NT2/D1 (cell line): ENCODE data around the gene LAG3.

Experiments used
- DNase-seq: peaks from one replicate; pipeline ENCODE4 v3.0.0-alpha.2; 2011; ENCODE audit warnings: low read depth, low spot score
- H3K27me3 ChIP-seq: 2 replicates; pipeline ENCODE4 v1.6.0; 2011; ENCODE audit warnings: mild to moderate bottlenecking; ENCODE audit not compliant: insufficient read length, insufficient read depth
- H3K36me3 ChIP-seq: 2 replicates; pipeline ENCODE4 v1.6.1; 2011; ENCODE audit warnings: mild to moderate bottlenecking, low read length, mixed read lengths; ENCODE audit not compliant: insufficient read depth, insufficient read length
- H3K4me1 ChIP-seq: 2 replicates; pipeline ENCODE4 v1.5.1; 2011; ENCODE audit not compliant: insufficient read depth, insufficient read length
- H3K4me3 ChIP-seq: 2 replicates; pipeline ENCODE4 v1.5.1; 2011; ENCODE audit warnings: low read depth; ENCODE audit not compliant: insufficient read length
- H3K9ac ChIP-seq: 2 replicates; pipeline ENCODE4 v1.6.0; 2011; ENCODE audit warnings: low read depth; ENCODE audit not compliant: insufficient read length
- H3K9me3 ChIP-seq: 2 replicates; pipeline ENCODE4 v1.5.1; 2011; ENCODE audit warnings: mild to moderate bottlenecking, low read length; ENCODE audit not compliant: insufficient read depth
- SUZ12 ChIP-seq: IDR thresholded peaks from 2 replicates; pipeline ENCODE4 v1.6.1; 2011; ENCODE audit not compliant: insufficient read length, insufficient read depth; ENCODE audit errors: extremely low read depth
- YY1 ChIP-seq: IDR thresholded peaks from 2 replicates; pipeline ENCODE4 v1.6.1; 2011; ENCODE audit not compliant: insufficient read length, insufficient read depth
- ZNF274 ChIP-seq: IDR thresholded peaks from 2 replicates; pipeline ENCODE4 v1.6.1; 2011; ENCODE audit warnings: mild to moderate bottlenecking, low read depth, low read length

The LAG3 gene

DNA sequence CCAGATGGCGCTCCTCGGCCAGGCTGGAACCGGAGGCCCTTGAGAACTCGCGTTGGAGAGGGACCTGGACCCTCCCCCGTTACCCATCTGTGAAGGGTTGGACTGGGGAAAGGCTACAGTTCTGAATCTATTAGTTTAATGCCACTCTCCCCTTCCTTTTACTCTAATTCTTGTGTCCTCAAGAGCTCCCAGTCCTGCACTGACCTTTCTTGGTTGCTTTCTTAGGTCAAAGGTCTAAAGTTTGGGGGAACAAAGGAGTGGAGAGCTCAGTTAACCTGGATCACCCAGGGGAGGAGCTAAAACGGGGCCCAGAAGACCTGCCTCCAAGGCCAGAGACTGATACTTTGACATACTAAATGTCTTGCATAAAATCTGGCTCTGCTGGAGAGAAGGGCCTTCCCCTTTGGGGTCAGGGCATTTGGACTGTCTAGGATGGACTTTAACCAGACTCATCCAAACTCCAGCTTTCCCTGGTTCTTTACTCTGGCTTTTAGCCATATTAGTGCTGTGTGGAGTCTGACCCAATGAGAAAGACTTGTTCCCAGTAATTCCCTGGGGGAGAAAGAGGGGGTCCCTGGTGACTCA is 18.5 kb upstream of the LAG3 start:
- DNase-seq: no peak
- TF ChIP-seq SUZ12 (no peak), ZNF274 (no peak), YY1 (no peak)
- no peaks in the 10 kb centered on the region for H3K9me3 ChIP-seq
- peaks cover 19% of the 10 kb centered on the region for H3K4me1 ChIP-seq
- H3K9ac ChIP-seq: peak overlapping the region; percentile 57
- peaks cover 35% of the 10 kb centered on the region for H3K36me3 ChIP-seq
- H3K27me3 ChIP-seq: no peaks in the 10 kb centered on the region
- peak overlapping the region; percentile 99 for H3K4me3 ChIP-seq

DNA sequence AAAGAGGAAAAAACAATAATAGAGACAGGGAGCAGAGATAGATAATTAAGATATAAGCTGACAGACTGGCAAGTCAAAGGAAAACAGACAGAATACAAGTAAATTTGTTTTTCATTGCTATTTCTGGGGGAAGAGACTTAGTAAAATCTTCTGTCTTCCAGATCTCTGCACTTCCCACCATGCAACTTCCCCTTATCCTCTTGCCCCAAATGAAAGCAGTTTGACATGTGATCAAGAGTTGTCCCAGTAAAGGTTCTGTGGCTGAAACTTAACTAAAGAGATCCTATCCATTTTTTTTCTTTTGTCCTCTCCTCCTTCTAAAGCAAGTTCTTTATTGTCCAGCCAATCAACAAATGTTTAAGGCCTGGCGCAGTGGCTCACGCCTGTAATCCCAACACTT is 17.9 kb upstream of the LAG3 start:
- H3K36me3 ChIP-seq: peaks cover 29% of the 10 kb centered on the region
- TF ChIP-seq ZNF274 (no peak), YY1 (no peak), SUZ12 (no peak)
- peaks cover 19% of the 10 kb centered on the region for H3K4me1 ChIP-seq
- H3K9me3 ChIP-seq: no peaks in the 10 kb centered on the region
- H3K9ac ChIP-seq: peak overlapping the region; percentile 57
- H3K27me3 ChIP-seq: no peaks in the 10 kb centered on the region
- no peak overlapping the region for H3K4me3 ChIP-seq
- DNase-seq: no peak

DNA sequence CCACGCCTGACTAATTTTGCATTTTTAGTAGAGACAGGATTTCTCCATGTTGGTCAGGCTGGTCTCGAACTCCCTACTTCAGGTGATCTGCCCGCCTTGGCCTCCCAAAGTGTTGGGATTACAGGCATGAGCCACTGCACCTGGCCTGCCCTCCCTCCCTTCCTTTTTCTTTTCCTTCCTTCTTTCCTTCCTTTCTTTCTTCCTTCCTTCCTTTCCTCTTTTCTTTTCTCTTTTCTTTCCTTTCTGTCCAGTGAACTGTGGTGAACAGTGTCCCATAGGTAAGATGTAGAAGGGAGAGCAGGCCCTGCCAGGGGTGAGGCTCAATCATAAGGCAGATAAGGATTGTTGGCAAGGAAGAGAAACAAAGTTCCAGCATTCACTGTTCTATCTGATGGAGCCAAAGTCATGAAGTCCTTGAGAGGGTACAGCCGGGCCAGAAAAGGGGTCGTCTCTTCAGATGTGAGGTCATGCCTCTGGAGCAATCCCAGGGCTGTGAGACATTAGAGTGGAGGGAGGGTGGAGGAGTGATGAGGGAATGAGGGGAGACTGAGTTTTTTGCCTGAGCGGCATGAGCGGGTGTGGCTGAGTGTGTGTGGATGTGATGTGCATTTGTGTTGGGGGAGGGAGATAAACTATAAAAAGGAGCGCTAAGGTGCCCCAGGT is 15.2 kb upstream of the LAG3 start:
- Histone ChIP-seq H3K4me1 (peaks cover 16% of the 10 kb centered on the region), H3K27me3 (no peaks in the 10 kb centered on the region), H3K36me3 (peaks cover 2% of the 10 kb centered on the region), H3K4me3 (no peak overlapping the region), H3K9me3 (no peaks in the 10 kb centered on the region), H3K9ac (no peak overlapping the region)
- DNase-seq: no peak
- TF ChIP-seq ZNF274 (no peak), YY1 (no peak)

DNA sequence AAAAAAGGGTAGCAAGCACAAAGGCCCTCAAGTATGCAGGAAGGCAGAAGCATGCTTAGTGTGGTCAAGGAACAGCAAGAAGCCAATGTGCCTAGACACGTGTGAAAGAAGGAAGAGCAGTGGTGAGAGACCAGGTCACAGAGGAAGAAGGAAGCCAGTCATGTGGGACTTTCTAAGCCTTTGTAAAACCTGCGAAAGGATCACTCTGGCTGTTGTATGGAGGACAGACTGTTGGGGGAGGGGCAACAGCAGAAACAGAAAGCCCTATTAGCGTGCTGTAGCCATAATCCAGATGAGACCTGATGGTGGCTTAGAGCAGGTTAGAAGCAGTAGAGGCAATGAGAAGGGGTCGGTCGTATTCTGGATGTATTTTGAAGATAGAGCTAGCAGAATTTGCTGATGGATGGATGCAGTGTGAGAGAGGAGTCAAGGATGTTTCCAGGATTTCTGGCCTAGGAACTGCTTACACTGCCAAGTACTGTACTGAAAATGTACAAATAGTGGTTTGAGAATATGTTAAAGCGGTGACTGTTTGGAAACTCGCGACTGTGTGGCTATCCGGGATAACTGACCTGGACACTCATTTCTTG is 13.7 kb upstream of the LAG3 start:
- Histone ChIP-seq H3K4me1 (peaks cover 18% of the 10 kb centered on the region), H3K4me3 (no peak overlapping the region), H3K27me3 (no peaks in the 10 kb centered on the region), H3K9me3 (no peaks in the 10 kb centered on the region), H3K9ac (no peak overlapping the region), H3K36me3 (no peaks in the 10 kb centered on the region)
- TF ChIP-seq SUZ12 (no peak), YY1 (no peak), ZNF274 (no peak)
- no peak for DNase-seq

DNA sequence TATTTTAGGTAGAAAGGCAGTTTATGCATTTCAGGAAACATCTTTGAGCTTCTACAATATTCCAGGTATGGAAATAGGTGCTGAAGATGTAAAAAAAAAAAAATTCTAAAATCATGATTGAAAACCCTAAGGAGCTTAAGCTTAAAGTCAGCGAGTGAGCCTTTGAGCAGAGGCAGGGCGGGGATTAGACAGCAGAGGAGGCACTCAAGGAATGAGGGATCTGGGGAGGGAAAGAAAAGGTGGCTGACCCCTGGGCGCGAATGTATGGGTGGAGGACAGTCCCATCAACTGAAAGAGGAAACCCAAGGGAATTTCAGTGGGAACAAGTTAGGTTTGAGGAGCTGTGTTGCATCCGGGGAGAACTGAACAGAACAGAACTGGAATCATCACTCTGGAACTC is 12.6 kb upstream of the LAG3 start:
- H3K36me3 ChIP-seq: no peaks in the 10 kb centered on the region
- DNase-seq: no peak
- no peak overlapping the region for H3K9ac ChIP-seq
- no peak overlapping the region for H3K4me3 ChIP-seq
- H3K27me3 ChIP-seq: no peaks in the 10 kb centered on the region
- TF ChIP-seq SUZ12: no peak
- TF ChIP-seq YY1: no peak
- TF ChIP-seq ZNF274: no peak
- no peaks in the 10 kb centered on the region for H3K9me3 ChIP-seq
- H3K4me1 ChIP-seq: peaks cover 15% of the 10 kb centered on the region

DNA sequence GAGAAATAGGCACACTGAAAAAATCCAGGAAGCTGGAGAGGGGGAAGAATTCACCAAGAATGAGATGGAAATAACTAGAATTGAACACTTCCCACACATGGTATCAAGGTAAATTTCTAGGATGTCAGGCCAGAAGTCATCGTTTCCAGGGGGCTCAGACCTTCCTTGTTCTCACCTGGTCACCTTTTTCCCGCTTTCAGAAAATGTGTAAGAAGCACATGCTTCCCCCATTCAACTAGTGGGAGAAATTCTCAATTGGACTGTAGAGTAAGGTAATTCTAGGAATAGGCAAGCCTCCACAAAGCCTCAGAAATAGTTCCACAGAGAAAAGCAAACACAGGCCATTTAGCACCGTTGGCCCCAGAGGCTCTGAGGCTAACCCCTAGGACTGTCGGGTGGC is 8.9 kb upstream of the LAG3 start:
- peaks cover 14% of the 10 kb centered on the region for H3K4me1 ChIP-seq
- peak overlapping the region; percentile 74 for H3K9ac ChIP-seq
- H3K4me3 ChIP-seq: peak overlapping the region; percentile 22
- H3K9me3 ChIP-seq: no peaks in the 10 kb centered on the region
- DNase-seq: no peak
- H3K27me3 ChIP-seq: no peaks in the 10 kb centered on the region
- peaks cover 9% of the 10 kb centered on the region for H3K36me3 ChIP-seq
- TF ChIP-seq SUZ12: no peak
- TF ChIP-seq YY1: no peak
- no peak for TF ChIP-seq ZNF274

DNA sequence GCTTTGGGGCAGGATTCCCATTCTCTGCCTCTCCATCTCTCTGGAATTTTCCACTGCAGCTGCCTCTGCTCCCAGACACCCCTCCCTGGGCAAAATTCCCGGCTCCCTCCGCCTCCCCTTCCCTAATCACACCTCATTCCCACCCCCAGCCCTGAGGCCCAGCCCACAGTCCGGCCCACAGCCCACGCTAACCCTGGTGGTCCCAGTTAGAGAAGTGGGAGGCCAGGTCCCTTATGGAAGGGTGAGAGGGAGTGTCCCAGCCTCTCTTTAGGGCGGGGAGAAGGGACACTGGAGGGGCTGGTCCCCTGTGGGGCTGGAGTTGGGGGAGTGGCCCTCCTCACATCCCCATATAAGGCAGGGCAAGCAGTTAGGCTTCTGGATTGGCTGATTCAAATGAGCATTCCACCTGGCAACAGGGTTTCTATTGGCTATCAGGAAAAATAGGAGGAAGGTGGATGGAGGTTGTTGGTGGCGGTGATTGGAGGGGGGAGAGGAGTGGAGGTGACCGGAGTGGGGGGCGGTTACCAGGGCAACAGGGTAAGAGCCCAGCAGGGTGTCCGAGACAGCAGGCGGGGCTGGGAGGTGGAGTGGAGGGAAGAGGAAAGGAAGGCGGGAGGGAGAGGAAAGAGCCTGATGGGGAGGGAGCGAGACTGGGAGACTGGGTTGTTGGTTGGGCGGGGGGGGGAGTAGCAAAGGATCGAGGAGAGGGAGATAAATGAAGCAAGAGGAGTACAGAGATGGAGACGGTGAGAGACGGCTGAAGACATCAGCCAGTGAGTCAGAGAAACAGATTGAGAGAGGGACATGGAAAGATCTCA is 8.1 kb upstream of the LAG3 start:
- peak; percentile 98 for DNase-seq
- no peaks in the 10 kb centered on the region for H3K27me3 ChIP-seq
- no peaks in the 10 kb centered on the region for H3K9me3 ChIP-seq
- peaks cover 13% of the 10 kb centered on the region for H3K4me1 ChIP-seq
- H3K9ac ChIP-seq: peak overlapping the region; percentile 74
- H3K4me3 ChIP-seq: peak overlapping the region; percentile 99
- TF ChIP-seq YY1: no peak
- TF ChIP-seq ZNF274: no peak
- TF ChIP-seq SUZ12: no peak
- peaks cover 17% of the 10 kb centered on the region for H3K36me3 ChIP-seq
